Gastrocnemius medialis (tissue), 4 donors: Measurements from ENCODE around the gene WFDC5.

Source experiments
- CTCF ChIP-seq, 5 experiments: fragments of 450-650 bp in 3 of 5; fragments of 200-600 bp in 2 of 5; sonication (generic) in 2 of 5; IDR thresholded peaks in 4 of 5; conservative IDR thresholded peaks in 1 of 5; 1 replicate in 4 of 5; 2 replicates in 1 of 5; pipeline ENCODE4 v1.5.1; 2016 to 2019; ENCODE audit warnings: antibody characterized with exemption in 5 of 5, mild to moderate bottlenecking in 3 of 5, moderate library complexity in 3 of 5
- POLR2A ChIP-seq, 2 donors: fragments of 450-650 bp; IDR thresholded peaks; one replicate each; pipeline ENCODE4 v1.6.1; 2017; ENCODE audit warnings: antibody characterized with exemption in 2 of 2, mild to moderate bottlenecking in 2 of 2, moderate library complexity in 2 of 2

GRCh38 chr20:45136911-45137310 is 21.9 kb upstream of the WFDC5 start:
- TF ChIP-seq CTCF (IDR thresholded peaks at IDR 0.05 in 4 of 5, conservative IDR thresholded peaks at IDR 0.05 in 1 of 5) (no peak), POLR2A (IDR thresholded peaks at IDR 0.05) (no peak)
